Gastroesophageal sphincter (tissue), 4 donors: ENCODE data around the gene IFI35. TPM values are rescaled to one million over a fixed set of nuclear protein-coding genes. Genes with fewer than 3 reads are reported as not detected.
"Not testable (repeated sequence)": the region's sequence is repeated elsewhere in the genome, so short reads cannot be mapped to it uniquely, and the experiment has no call there.

Experiments used
- ATAC-seq: fragments of 150-250 bp; one replicate; pipeline ENCODE4 v1.9.1; 2016; ENCODE audit warnings: mild to moderate bottlenecking, moderate library complexity
- H3K27ac ChIP-seq, 4 donors: fragments of 200-600 bp; sonication (generic) in 3 of 4; 1 replicate in 3 of 4; 2 replicates in 1 of 4; pipeline ENCODE4 v1.5.1; 2016 to 2019
- H3K27me3 ChIP-seq: fragments of 200-600 bp; sonication (generic); one replicate; pipeline ENCODE4 v1.5.1; 2019
- H3K36me3 ChIP-seq, 2 donors: fragments of 200-600 bp; sonication (generic); one replicate each; pipeline ENCODE4 v1.5.1; 2019; ENCODE audit warnings: control low read depth in 1 of 2
- H3K4me1 ChIP-seq, 3 donors: fragments of 200-600 bp; sonication (generic); 1 replicate in 2 of 3; 2 replicates in 1 of 3; pipeline ENCODE4 v1.5.1; 2016 to 2019; ENCODE audit warnings: control low read depth in 2 of 3
- H3K4me3 ChIP-seq, 2 donors: fragments of 200-600 bp; sonication (generic); one replicate each; pipeline ENCODE4 v1.5.1; 2019; ENCODE audit warnings: mild to moderate bottlenecking in 1 of 2, moderate library complexity in 1 of 2
- H3K9me3 ChIP-seq, 3 donors: fragments of 200-600 bp; sonication (generic); one replicate each; pipeline ENCODE4 v1.5.1; 2017 to 2019; ENCODE audit warnings: control low read depth in 2 of 3
- EP300 ChIP-seq: sonication (generic); formaldehyde crosslinking; IDR thresholded peaks from one replicate; pipeline ENCODE4 v1.6.1; 2017; ENCODE audit warnings: antibody characterized with exemption, mild to moderate bottlenecking
- POLR2A ChIP-seq, 2 donors: fragments of 450-650 bp; IDR thresholded peaks; one replicate each; pipeline ENCODE4 v1.6.1; 2017; ENCODE audit warnings: antibody characterized with exemption in 2 of 2, mild to moderate bottlenecking in 2 of 2, moderate library complexity in 1 of 2
- POLR2AphosphoS5 ChIP-seq: sonication (generic); formaldehyde crosslinking; IDR thresholded peaks from one replicate; pipeline ENCODE4 v1.6.1; 2017; ENCODE audit warnings: antibody characterized with exemption
- WGBS, 2 donors: methylation state at CpG; one replicate each; pipeline ENCODE4 v1.1.5; 2018; ENCODE audit warnings: low coverage in 1 of 2; 5-methylcytosine and 5-hydroxymethylcytosine counted together
- total RNA-seq, 4 donors: library from RNA; depleted of rRNA; stranded (reverse); fragments of >200 nt; gene quantifications; one replicate each; pipeline ENCODE4 v1.1.0, GENCODE V29; 2016
- TF ChIP-seq, protein P1 (sequence below), 4 experiments: fragments of 200-600 bp in 2 of 4; fragments of 450-650 bp in 2 of 4; sonication (generic) in 1 of 4; IDR thresholded peaks; one replicate each; pipeline ENCODE4 v1.5.1; 2017 to 2019; ENCODE audit warnings: antibody characterized with exemption in 4 of 4, mild to moderate bottlenecking in 2 of 4, moderate library complexity in 2 of 4

Gene IFI35
- total RNA-seq, 4 donors from 2014 or later: 17.1 to 27.9 (median 22.9) TPM

DNA sequence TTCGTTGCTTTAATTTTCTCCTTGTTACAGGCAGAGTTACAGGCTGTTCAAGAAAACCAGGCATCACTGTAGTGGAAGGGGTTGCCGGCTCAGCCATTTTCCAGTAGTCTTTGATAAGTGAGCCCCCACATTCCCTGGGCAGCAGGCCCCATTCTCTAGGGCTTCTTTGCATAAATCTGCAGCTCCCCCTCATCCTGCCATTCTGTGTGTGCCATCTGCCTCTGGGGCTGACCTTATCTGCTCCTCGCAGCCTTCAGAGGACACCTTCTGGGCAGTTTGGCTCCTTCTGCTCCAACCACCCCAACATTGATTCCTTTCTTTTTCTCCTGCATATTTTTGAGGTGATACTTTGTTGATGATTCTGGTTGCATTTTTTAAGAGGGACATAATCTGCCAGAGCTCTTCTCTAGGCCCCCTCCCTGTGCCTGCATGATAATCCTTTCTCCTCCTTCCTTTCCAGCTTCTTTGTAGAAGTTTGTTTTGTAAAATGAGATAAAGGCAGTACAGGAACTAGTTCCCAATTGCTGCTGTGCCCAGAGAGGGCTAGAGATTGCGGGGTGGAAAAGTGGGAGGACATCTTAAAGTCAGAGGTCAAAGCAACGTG is 35.5 kb downstream of the IFI35 start:
- no peak for TF ChIP-seq POLR2AphosphoS5
- no peak for TF ChIP-seq EP300
- Histone ChIP-seq H3K36me3 (peaks cover 0 to 8% of the 10 kb centered on the region in 2 donors), H3K9me3 (no peaks in the 10 kb centered on the region), H3K4me1 (no peaks in the 10 kb centered on the region), H3K27me3 (no peaks in the 10 kb centered on the region), H3K27ac (no peak overlapping the region), H3K4me3 (no peak overlapping the region)
- WGBS, 2 donors: 50 to 63% methylated on average over 3 to 5 of the region's 5 CpGs
- no peak for ATAC-seq

DNA sequence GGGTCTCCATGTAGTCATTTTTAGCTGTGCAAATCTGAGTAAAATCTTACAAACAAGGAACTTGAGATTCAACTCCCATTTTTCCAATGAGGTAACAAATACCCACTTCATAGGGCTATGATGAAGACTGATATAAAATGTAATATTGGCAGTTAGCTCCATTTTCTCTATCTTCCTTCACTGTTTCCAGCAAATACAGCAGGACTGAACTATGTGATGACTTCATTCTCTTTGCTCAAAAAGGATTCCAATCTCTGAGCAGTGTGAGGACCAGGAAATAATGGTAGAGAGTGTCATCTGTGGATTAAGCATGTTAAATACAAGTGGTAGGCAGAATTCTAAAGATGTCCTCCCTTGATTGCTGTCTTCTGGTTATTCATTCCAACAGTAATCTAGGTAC is 36.7 kb downstream of the IFI35 start:
- ATAC-seq: no peak
- Histone ChIP-seq H3K27me3 (no peaks in the 10 kb centered on the region), H3K4me1 (no peaks in the 10 kb centered on the region), H3K4me3 (no peak overlapping the region), H3K9me3 (no peaks in the 10 kb centered on the region), H3K36me3 (peaks cover 0 to 8% of the 10 kb centered on the region in 2 donors), H3K27ac (no peak overlapping the region)
- TF ChIP-seq, protein P1, sequence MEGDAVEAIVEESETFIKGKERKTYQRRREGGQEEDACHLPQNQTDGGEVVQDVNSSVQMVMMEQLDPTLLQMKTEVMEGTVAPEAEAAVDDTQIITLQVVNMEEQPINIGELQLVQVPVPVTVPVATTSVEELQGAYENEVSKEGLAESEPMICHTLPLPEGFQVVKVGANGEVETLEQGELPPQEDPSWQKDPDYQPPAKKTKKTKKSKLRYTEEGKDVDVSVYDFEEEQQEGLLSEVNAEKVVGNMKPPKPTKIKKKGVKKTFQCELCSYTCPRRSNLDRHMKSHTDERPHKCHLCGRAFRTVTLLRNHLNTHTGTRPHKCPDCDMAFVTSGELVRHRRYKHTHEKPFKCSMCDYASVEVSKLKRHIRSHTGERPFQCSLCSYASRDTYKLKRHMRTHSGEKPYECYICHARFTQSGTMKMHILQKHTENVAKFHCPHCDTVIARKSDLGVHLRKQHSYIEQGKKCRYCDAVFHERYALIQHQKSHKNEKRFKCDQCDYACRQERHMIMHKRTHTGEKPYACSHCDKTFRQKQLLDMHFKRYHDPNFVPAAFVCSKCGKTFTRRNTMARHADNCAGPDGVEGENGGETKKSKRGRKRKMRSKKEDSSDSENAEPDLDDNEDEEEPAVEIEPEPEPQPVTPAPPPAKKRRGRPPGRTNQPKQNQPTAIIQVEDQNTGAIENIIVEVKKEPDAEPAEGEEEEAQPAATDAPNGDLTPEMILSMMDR (IDR thresholded peaks at IDR 0.05): no peak
- TF ChIP-seq POLR2A (IDR thresholded peaks at IDR 0.05) (no peak), POLR2AphosphoS5 (no peak), EP300 (no peak)

DNA sequence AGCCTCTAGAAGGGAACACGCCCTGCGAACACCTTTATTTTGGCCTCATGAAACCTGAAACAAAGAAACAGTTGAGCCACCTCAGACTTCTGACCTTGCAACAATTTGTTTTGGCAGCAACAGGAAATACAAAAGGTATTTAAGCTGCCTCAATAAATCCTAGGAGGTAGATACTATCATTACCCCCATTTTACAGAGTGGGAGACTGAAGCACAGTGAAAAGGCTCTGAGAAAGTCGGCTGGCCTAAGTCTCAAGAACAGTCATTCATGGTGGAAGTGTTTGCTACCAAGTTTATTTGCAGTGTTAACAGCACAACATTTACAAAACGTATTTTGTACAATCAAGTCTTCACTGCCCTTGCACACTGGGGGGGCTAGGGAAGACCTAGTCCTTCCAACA is 37.4 kb downstream of the IFI35 start:
- 89 to 91% methylated on average over 4 of the region's 4 CpGs for WGBS, 2 donors
- H3K36me3 ChIP-seq: peaks cover 0 to 13% of the 10 kb centered on the region in 2 donors
- ATAC-seq: no peak

DNA sequence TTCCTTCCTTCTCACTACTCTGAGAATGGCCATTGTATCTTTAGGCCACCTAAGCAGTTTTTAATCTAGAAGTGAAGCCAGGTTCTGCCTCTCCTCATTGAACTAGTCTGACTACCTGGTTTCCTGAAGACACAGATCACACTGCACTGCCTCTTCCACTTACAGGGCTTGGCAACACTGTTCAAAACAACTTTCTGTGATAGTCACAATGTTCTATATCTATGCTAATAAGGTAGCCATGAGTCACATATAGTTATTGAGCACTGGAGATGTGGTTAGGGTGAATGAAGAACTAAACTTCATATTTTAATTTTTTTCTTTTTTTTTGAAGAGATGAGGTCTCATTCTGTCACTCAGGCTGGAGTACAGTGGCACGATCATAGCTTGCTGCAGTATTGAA is 45.4 kb downstream of the IFI35 start:
- H3K27me3 ChIP-seq: no peaks in the 10 kb centered on the region
- TF ChIP-seq POLR2AphosphoS5 (no peak), EP300 (no peak)
- TF ChIP-seq, protein P1 (IDR thresholded peaks at IDR 0.05): no peak
- H3K4me3 ChIP-seq: no peak overlapping the region
- H3K9me3 ChIP-seq: no peaks in the 10 kb centered on the region
- ATAC-seq: no peak
- WGBS, 2 donors: 60 to 100% methylated on average over 1 of the region's 1 CpG
- peaks cover 0 to 58% of the 10 kb centered on the region in 2 donors for H3K36me3 ChIP-seq
- H3K4me1 ChIP-seq: no peaks in the 10 kb centered on the region
- no peak overlapping the region for H3K27ac ChIP-seq

More for the DNA sequence above, 37.4 kb downstream of the IFI35 start:
- TF ChIP-seq, protein P1 (IDR thresholded peaks at IDR 0.05): no peak
- no peak for TF ChIP-seq EP300
- no peak for TF ChIP-seq POLR2AphosphoS5
- no peak for TF ChIP-seq POLR2A (IDR thresholded peaks at IDR 0.05)
- Histone ChIP-seq H3K9me3 (no peaks in the 10 kb centered on the region), H3K27ac (no peak overlapping the region), H3K4me1 (no peaks in the 10 kb centered on the region), H3K4me3 (no peak overlapping the region), H3K27me3 (no peaks in the 10 kb centered on the region)

DNA sequence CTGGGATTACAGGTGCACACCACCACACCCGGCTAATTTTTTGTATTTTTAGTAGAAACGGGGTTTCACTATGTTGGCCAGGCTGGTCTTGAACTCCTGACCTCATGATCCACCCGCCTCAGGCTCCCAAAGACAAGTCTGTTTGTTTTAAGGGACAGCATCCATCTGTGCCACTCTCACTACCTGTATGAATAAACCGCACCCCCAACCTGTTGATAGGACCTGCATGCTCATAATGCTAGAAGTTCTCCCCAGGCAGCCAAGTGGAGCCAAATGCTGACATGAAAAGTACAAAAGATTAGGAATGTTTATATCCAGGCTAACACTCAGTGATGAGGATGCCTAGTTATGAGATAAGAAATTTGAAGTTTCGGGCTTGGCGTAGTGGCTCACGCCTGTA is 46.4 kb downstream of the IFI35 start:
- 90 to 93% methylated on average over 3 to 7 of the region's 7 CpGs for WGBS, 2 donors
- not testable (repeated sequence) for H3K4me3 ChIP-seq, H3K9me3 ChIP-seq, ATAC-seq, H3K4me1 ChIP-seq, H3K27ac ChIP-seq, H3K27me3 ChIP-seq
- H3K36me3 ChIP-seq: peaks cover 0 to 62% of the 10 kb centered on the region in 2 donors

DNA sequence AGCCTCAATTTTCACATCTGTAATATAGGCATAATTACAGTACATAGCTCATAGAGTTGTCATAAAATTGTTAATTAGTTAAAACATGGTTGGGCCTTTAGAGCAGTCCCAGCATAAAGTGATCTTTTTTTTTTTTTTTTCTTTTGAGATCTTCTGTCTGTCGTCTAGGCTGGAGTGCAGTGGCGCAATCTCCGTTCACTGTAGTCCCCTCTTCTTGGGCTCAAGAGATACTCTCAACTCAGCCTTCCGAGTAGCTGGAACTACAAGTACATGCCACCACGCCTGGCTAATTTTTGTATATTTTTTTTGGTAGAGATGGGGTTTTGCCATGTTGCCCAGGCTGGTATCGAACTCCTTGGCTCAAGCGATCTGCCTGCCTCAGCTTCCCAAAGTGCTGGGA is 49.5 kb downstream of the IFI35 start:
- no peak for ATAC-seq
- peaks cover 0 to 45% of the 10 kb centered on the region in 2 donors for H3K36me3 ChIP-seq
- H3K9me3 ChIP-seq: no peaks in the 10 kb centered on the region
- 96 to 98% methylated on average over 4 to 5 of the region's 7 CpGs for WGBS, 2 donors
- H3K4me3 ChIP-seq: no peak overlapping the region
- H3K27ac ChIP-seq: no peak overlapping the region
- TF ChIP-seq, protein P1 (IDR thresholded peaks at IDR 0.05): no peak
- no peak for TF ChIP-seq POLR2AphosphoS5
- TF ChIP-seq EP300: no peak
- H3K4me1 ChIP-seq: no peaks in the 10 kb centered on the region
- H3K27me3 ChIP-seq: no peaks in the 10 kb centered on the region
